Lung (tissue), 12 donors: ENCODE results near the gene HS1BP3. TPM values are rescaled to one million over a fixed set of nuclear protein-coding genes. Genes with fewer than 3 reads are reported as not detected.

Experiments used
- ATAC-seq: fragments of 200-7000 bp; cut with Tn5 transposase; one replicate; pipeline ENCODE4 v1.9.1; 2020; ENCODE audit warnings: moderate number of reproducible peaks; ENCODE audit not compliant: insufficient read depth, low FRiP score
- DNase-seq, 3 donors: peaks; one replicate each; pipeline ENCODE4 v3.0.0-alpha.2; 2013 to 2017
- H3K27ac ChIP-seq, 2 donors: one replicate each; pipeline ENCODE4 v1.5.1; 2013; ENCODE audit warnings: mild to moderate bottlenecking in 2 of 2, moderate library complexity in 2 of 2, control low read depth in 1 of 2, inconsistent platforms in 1 of 2, low read depth in 1 of 2, low read length in 1 of 2
- H3K27me3 ChIP-seq, 3 donors: one replicate each; pipeline ENCODE4 v1.5.1; 2013; ENCODE audit warnings: low read length in 2 of 3; ENCODE audit not compliant: control insufficient read depth in 3 of 3, insufficient read depth in 3 of 3
- H3K36me3 ChIP-seq, 4 donors: one replicate each; pipeline ENCODE4 v1.5.1; 2013; ENCODE audit warnings: low read length in 4 of 4, mild to moderate bottlenecking in 1 of 4, moderate library complexity in 1 of 4; ENCODE audit not compliant: control insufficient read depth in 4 of 4, insufficient read depth in 4 of 4
- H3K4me1 ChIP-seq, 5 donors: one replicate each; pipeline ENCODE4 v1.5.1; 2013; ENCODE audit warnings: low read length in 5 of 5, mild to moderate bottlenecking in 2 of 5, moderate library complexity in 1 of 5; ENCODE audit not compliant: control insufficient read depth in 5 of 5, insufficient read depth in 5 of 5
- H3K4me3 ChIP-seq: one replicate; pipeline ENCODE4 v1.5.1; 2013; ENCODE audit warnings: mild to moderate bottlenecking, control low read depth, moderate library complexity
- H3K9ac ChIP-seq, 2 donors: one replicate each; pipeline ENCODE4 v1.5.1; 2013; ENCODE audit warnings: low read length in 2 of 2, control low read depth in 1 of 2; ENCODE audit not compliant: insufficient read depth in 1 of 2
- H3K9me3 ChIP-seq, 4 donors: one replicate each; pipeline ENCODE4 v1.5.1; 2013; ENCODE audit warnings: low read length in 3 of 4, mild to moderate bottlenecking in 1 of 4, moderate library complexity in 1 of 4; ENCODE audit not compliant: control insufficient read depth in 4 of 4, insufficient read depth in 3 of 4
- CTCF ChIP-seq: IDR thresholded peaks from 2 replicates; pipeline ENCODE4 v1.5.1; 2012; ENCODE audit warnings: mild to moderate bottlenecking; ENCODE audit errors: control extremely low read depth, extremely low read depth
- WGBS, 2 donors: extraction: QIAGEN DNeasy Blood & Tissue Kit; methylation state at CpG; one replicate each; pipeline ENCODE4 v1.1.7; 2013; 5-methylcytosine and 5-hydroxymethylcytosine counted together
- polyA plus RNA-seq, 2 donors: library from polyadenylated mRNA; stranded (reverse); fragments of 200-250 nt; gene quantifications; one replicate each; pipeline ENCODE4 v1.2.1, GENCODE V29; 2013
- total RNA-seq, 2 donors: library from RNA; depleted of rRNA in 1 of 2; stranded (reverse); fragments of >200 nt in 1 of 2; gene quantifications; one replicate each; pipeline ENCODE4 v1.2.1, GENCODE V29; 2014 to 2021
- donor health status: control.
- donor health status: control.
- donor health status: Bipolar disorder and iron deficiency.
- donor health status: healthy.
- donor health status: DM: yes; HTN: yes; CAD: no.

HS1BP3 gene
- total and polyA plus RNA-seq, 4 donors, result 25.4 to 41.4 (median 33.4) TPM

GRCh38 chr2:20571231-20571630, 79.7 kb downstream of the HS1BP3 start:
- H3K9me3 ChIP-seq, result no peaks in the 10 kb centered on the region
- no peaks in the 10 kb centered on the region for H3K36me3 ChIP-seq
- no peak for TF ChIP-seq CTCF
- H3K4me3 ChIP-seq, result no peak overlapping the region
- no peak for DNase-seq
- H3K4me1 ChIP-seq, result peaks cover 0 to 27% (median 9%) of the 10 kb centered on the region in 5 donors
- 76 to 82% methylated on average over 10 of the region's 10 CpGs for WGBS, 2 donors
- no peaks in the 10 kb centered on the region for H3K27me3 ChIP-seq
- H3K9ac ChIP-seq, result no peak overlapping the region
- H3K27ac ChIP-seq, result peak overlapping the region; percentile 26 to 43
- ATAC-seq, result no peak

- Histone ChIP-seq H3K4me3 (no peak overlapping the region), H3K9ac (no peak overlapping the region), H3K9me3 (no peaks in the 10 kb centered on the region), H3K27ac (peak overlapping the region; percentile 38 to 41), H3K4me1 (peaks cover 0 to 24% (median 9%) of the 10 kb centered on the region in 5 donors), H3K27me3 (no peaks in the 10 kb centered on the region), H3K36me3 (no peaks in the 10 kb centered on the region)
- TF ChIP-seq CTCF, result no peak
- DNase-seq (no peak), ATAC-seq (no peak)
- WGBS, 2 donors, result 97 to 99% methylated on average over 6 of the region's 6 CpGs
Measured at GRCh38 chr2:20570249-20570648, 80.6 kb downstream of the HS1BP3 start.

- no peak for TF ChIP-seq CTCF
- Histone ChIP-seq H3K4me3 (no peak overlapping the region), H3K4me1 (peaks cover 0 to 24% (median 9%) of the 10 kb centered on the region in 5 donors), H3K27me3 (no peaks in the 10 kb centered on the region), H3K27ac (peak overlapping the region; percentile 38 to 42), H3K36me3 (no peaks in the 10 kb centered on the region), H3K9me3 (no peaks in the 10 kb centered on the region), H3K9ac (no peak overlapping the region)
- DNase-seq (no peak), ATAC-seq (no peak)
- WGBS, 2 donors, result 69 to 70% methylated on average over 7 of the region's 7 CpGs
Measured at GRCh38 chr2:20569464-20570223, 81.3 kb downstream of the HS1BP3 start.
